ENCODE data around the gene DAB2IP.

- TF ChIP-seq POLR2AphosphoS5 (IDR thresholded peaks at IDR 0.05; ENCODE audit: low read depth) (no peak), CTCF (conservative IDR thresholded peaks at IDR 0.05; ENCODE audit: low read depth in 2 of 2) (no peak), EZH2 (IDR thresholded peaks at IDR 0.05; ENCODE audit: low read depth, unreplicated experiment) (no peak), EZH2phosphoT487 (IDR thresholded peaks at IDR 0.05; ENCODE audit: unreplicated experiment) (no peak)
- TF ChIP-seq, protein P1, sequence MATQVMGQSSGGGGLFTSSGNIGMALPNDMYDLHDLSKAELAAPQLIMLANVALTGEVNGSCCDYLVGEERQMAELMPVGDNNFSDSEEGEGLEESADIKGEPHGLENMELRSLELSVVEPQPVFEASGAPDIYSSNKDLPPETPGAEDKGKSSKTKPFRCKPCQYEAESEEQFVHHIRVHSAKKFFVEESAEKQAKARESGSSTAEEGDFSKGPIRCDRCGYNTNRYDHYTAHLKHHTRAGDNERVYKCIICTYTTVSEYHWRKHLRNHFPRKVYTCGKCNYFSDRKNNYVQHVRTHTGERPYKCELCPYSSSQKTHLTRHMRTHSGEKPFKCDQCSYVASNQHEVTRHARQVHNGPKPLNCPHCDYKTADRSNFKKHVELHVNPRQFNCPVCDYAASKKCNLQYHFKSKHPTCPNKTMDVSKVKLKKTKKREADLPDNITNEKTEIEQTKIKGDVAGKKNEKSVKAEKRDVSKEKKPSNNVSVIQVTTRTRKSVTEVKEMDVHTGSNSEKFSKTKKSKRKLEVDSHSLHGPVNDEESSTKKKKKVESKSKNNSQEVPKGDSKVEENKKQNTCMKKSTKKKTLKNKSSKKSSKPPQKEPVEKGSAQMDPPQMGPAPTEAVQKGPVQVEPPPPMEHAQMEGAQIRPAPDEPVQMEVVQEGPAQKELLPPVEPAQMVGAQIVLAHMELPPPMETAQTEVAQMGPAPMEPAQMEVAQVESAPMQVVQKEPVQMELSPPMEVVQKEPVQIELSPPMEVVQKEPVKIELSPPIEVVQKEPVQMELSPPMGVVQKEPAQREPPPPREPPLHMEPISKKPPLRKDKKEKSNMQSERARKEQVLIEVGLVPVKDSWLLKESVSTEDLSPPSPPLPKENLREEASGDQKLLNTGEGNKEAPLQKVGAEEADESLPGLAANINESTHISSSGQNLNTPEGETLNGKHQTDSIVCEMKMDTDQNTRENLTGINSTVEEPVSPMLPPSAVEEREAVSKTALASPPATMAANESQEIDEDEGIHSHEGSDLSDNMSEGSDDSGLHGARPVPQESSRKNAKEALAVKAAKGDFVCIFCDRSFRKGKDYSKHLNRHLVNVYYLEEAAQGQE (IDR thresholded peaks at IDR 0.05; ENCODE audit: unreplicated experiment): no peak
- TF ChIP-seq, protein P2, sequence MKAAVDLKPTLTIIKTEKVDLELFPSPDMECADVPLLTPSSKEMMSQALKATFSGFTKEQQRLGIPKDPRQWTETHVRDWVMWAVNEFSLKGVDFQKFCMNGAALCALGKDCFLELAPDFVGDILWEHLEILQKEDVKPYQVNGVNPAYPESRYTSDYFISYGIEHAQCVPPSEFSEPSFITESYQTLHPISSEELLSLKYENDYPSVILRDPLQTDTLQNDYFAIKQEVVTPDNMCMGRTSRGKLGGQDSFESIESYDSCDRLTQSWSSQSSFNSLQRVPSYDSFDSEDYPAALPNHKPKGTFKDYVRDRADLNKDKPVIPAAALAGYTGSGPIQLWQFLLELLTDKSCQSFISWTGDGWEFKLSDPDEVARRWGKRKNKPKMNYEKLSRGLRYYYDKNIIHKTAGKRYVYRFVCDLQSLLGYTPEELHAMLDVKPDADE (IDR thresholded peaks at IDR 0.05): no peak
Observed at GRCh38 chr9:121645003-121645402, 6.4 kb upstream of the DAB2IP start.

All from GM23338 (cell line).